ENCODE measurements around the gene FBXL15. TPM values are rescaled to one million over a fixed set of nuclear protein-coding genes. Genes with fewer than 3 reads are reported as not detected.

Gene FBXL15
- total RNA-seq, 1 experiment from 2014 or later = 24.6 TPM

DNA sequence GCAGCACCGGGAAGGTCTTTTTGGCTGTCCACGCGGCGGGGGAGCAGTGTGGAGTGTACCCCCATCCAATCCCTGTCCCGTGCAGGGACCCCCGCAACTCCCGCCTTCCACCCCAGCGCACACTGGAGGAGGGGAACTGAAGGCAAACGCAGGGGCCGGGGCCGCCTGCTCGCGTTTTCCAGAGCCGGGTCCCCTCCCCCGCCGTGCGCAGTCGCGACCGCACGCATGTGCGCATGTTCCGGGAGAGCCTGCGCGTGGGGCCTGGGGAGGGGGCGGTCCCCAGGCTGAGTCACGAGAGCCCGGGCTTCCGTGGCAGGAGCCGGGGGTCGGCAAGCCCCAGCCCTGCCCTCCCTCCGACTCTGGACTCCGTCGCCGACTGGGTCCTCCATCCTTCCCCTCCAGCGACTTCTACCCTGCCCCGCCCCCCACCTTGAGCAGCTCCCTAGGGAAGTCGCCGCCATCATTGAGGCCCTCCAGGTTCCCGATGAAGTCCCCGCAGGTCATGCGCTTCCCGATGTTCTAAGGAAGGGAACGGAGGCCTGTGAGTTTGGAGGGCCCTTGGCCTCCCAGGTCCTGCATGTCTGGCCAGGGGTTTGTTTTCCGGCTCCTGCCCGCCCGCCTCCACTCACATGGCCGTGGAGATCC is 10.1 kb upstream of the FBXL15 start (continued):
- TF ChIP-seq, protein P1, sequence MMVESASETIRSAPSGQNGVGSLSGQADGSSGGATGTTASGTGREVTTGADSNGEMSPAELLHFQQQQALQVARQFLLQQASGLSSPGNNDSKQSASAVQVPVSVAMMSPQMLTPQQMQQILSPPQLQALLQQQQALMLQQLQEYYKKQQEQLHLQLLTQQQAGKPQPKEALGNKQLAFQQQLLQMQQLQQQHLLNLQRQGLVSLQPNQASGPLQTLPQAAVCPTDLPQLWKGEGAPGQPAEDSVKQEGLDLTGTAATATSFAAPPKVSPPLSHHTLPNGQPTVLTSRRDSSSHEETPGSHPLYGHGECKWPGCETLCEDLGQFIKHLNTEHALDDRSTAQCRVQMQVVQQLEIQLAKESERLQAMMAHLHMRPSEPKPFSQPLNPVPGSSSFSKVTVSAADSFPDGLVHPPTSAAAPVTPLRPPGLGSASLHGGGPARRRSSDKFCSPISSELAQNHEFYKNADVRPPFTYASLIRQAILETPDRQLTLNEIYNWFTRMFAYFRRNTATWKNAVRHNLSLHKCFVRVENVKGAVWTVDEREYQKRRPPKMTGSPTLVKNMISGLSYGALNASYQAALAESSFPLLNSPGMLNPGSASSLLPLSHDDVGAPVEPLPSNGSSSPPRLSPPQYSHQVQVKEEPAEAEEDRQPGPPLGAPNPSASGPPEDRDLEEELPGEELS (CRISPR knock-in tag; IDR thresholded peaks at IDR 0.05) = no peak
- TF ChIP-seq PRRX2 (CRISPR knock-in tag; IDR thresholded peaks at IDR 0.05) (no peak), JAZF1 (CRISPR knock-in tag; IDR thresholded peaks at IDR 0.05) (no peak), STAT6 (CRISPR knock-in tag; conservative IDR thresholded peaks at IDR 0.05; ENCODE audit: low read depth) (no peak)

GRCh38 chr10:102411341-102412255 is 9.0 kb upstream of the FBXL15 start:
- H3K4me3 Mint-ChIP-seq = peak overlapping the region; percentile 69
- peaks cover 30% of the 10 kb centered on the region for H3K4me1 Mint-ChIP-seq
- CTCF ChIA-PET = interaction anchor here (0.6 to 5.5 kb wide), 12 partner anchors 8 to 242 kb away, joined by 3 to 61 read pairs (median 6); partner anchors contain the start of genes CUEDC2, FBXL15 and NFKB2
- peaks cover 60% of the 10 kb centered on the region for H3K27me3 Mint-ChIP-seq (ENCODE audit: low read depth)
- no peaks in the 10 kb centered on the region for H3K36me3 Mint-ChIP-seq
- H3K27ac Mint-ChIP-seq = no peak overlapping the region
- H3K9me3 Mint-ChIP-seq = no peaks in the 10 kb centered on the region
- POLR2A ChIA-PET = interaction anchor here (0.6 to 1.3 kb wide), 4 partner anchors 21 to 1980 kb away, joined by 3 to 4 read pairs (median 3); partner anchors contain the start of gene CUEDC2
- no peak for ATAC-seq
- DNase-seq (ENCODE audit: low spot score) = no peak
- no peak for TF ChIP-seq SOX15 (CRISPR knock-in tag; IDR thresholded peaks at IDR 0.05)
- TF ChIP-seq ZNF281 (CRISPR knock-in tag; IDR thresholded peaks at IDR 0.05) = 0 out of 2 replicates have a peak, but pooled peaks have one; percentile 22
- TF ChIP-seq, protein P2, sequence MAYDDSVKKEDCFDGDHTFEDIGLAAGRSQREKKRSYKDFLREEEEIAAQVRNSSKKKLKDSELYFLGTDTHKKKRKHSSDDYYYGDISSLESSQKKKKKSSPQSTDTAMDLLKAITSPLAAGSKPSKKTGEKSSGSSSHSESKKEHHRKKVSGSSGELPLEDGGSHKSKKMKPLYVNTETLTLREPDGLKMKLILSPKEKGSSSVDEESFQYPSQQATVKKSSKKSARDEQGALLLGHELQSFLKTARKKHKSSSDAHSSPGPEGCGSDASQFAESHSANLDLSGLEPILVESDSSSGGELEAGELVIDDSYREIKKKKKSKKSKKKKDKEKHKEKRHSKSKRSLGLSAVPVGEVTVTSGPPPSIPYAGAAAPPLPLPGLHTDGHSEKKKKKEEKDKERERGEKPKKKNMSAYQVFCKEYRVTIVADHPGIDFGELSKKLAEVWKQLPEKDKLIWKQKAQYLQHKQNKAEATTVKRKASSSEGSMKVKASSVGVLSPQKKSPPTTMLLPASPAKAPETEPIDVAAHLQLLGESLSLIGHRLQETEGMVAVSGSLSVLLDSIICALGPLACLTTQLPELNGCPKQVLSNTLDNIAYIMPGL (CRISPR knock-in tag; IDR thresholded peaks at IDR 0.05) = 0 out of 2 replicates have a peak, but pooled peaks have one; percentile 9

DNA sequence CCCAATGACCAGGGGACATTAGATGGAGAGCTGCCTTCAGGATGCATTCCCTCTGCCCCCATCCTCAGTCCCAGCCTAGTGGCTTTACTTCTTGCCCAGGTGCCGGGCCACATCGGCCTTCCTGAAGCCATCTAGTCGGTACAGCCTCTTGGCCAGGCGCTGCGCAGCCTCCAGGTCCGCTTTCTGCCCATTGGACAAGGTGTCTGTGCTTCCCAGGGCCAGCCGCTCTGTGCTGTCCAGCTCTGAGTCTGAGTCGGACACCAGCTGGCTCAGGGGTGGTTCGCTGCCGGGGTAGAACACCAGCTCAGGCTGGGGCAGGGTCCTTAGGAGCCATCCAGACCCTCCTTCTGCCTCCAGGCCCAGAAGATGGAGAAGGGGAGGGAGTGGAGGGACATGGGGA is 8.3 kb upstream of the FBXL15 start:
- ChIA-PET CTCF (interaction anchor here (0.7 to 5.5 kb wide), 7 partner anchors 9 to 172 kb away, joined by 3 to 61 read pairs (median 5); partner anchors contain the start of genes FBXL15 and NFKB2), POLR2A (interaction anchor here (1.0 to 1.1 kb wide), 2 partner anchors 20 to 49 kb away, joined by 3 read pairs; partner anchors contain the start of gene CUEDC2)
- Mint-ChIP-seq H3K4me1 (peaks cover 30% of the 10 kb centered on the region), H3K36me3 (no peaks in the 10 kb centered on the region), H3K27me3 (ENCODE audit: low read depth) (peaks cover 53% of the 10 kb centered on the region), H3K4me3 (no peak overlapping the region), H3K9me3 (no peaks in the 10 kb centered on the region), H3K27ac (no peak overlapping the region)
- DNase-seq (ENCODE audit: low spot score) (no peak), ATAC-seq (no peak)
- TF ChIP-seq ZNF396 (CRISPR knock-in tag; IDR thresholded peaks at IDR 0.05; ENCODE audit: borderline replicate concordance) (no peak), RORB (CRISPR knock-in tag; IDR thresholded peaks at IDR 0.05) (no peak), ZNF263 (CRISPR knock-in tag; IDR thresholded peaks at IDR 0.05; ENCODE audit: low read depth) (no peak), ZNF219 (CRISPR knock-in tag; IDR thresholded peaks at IDR 0.05; ENCODE audit: borderline replicate concordance) (no peak), EMX1 (CRISPR knock-in tag; IDR thresholded peaks at IDR 0.05) (no peak), MYBL2 (CRISPR knock-in tag; IDR thresholded peaks at IDR 0.05) (no peak), PREB (CRISPR knock-in tag; IDR thresholded peaks at IDR 0.05; ENCODE audit: borderline replicate concordance) (no peak), CREB1 (CRISPR knock-in tag; IDR thresholded peaks at IDR 0.05) (no peak), JUN (CRISPR knock-in tag; IDR thresholded peaks at IDR 0.05) (no peak), NFYB (CRISPR knock-in tag; conservative IDR thresholded peaks at IDR 0.05; ENCODE audit: low read depth) (no peak), SMAD3 (CRISPR knock-in tag; IDR thresholded peaks at IDR 0.05; ENCODE audit: borderline replicate concordance) (no peak)
- TF ChIP-seq, protein P3, sequence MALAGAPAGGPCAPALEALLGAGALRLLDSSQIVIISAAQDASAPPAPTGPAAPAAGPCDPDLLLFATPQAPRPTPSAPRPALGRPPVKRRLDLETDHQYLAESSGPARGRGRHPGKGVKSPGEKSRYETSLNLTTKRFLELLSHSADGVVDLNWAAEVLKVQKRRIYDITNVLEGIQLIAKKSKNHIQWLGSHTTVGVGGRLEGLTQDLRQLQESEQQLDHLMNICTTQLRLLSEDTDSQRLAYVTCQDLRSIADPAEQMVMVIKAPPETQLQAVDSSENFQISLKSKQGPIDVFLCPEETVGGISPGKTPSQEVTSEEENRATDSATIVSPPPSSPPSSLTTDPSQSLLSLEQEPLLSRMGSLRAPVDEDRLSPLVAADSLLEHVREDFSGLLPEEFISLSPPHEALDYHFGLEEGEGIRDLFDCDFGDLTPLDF (CRISPR knock-in tag; IDR thresholded peaks at IDR 0.05) = no peak

All from WTC11 (cell line).